Heart right ventricle (tissue), 16 donors: ENCODE data around the gene CHST1. TPM values are rescaled to one million over a fixed set of nuclear protein-coding genes. Genes with fewer than 3 reads are reported as not detected.

Experiments used
- ATAC-seq, 8 donors: fragments of 200-7000 bp; cut with Tn5 transposase; one replicate each; pipeline ENCODE4 v1.9.1; 2020; ENCODE audit warnings: mild to moderate bottlenecking in 8 of 8, moderate library complexity in 8 of 8, moderate number of reproducible peaks in 1 of 8
- DNase-seq, 2 donors: peaks; one replicate each; pipeline ENCODE4 v3.0.0-alpha.2; 2020
- H3K27ac ChIP-seq, 10 donors: fragments of 200-600 bp; sonication (generic) in 2 of 10; one replicate each; pipeline versions ENCODE4 v1.5.0 to v1.8.0; 2020 to 2022; ENCODE audit warnings: mild to moderate bottlenecking in 3 of 10
- H3K27me3 ChIP-seq, 7 donors: fragments of 200-600 bp; one replicate each; pipeline ENCODE4 v1.8.0; 2021 to 2022; ENCODE audit warnings: mild to moderate bottlenecking in 2 of 7
- H3K36me3 ChIP-seq, 9 donors: fragments of 200-600 bp; sonication (generic) in 1 of 9; one replicate each; pipeline versions ENCODE4 v1.5.0 to v1.8.0; 2020 to 2022; ENCODE audit warnings: mild to moderate bottlenecking in 2 of 9
- H3K4me1 ChIP-seq, 9 donors: fragments of 200-600 bp; sonication (generic) in 1 of 9; one replicate each; pipeline versions ENCODE4 v1.5.0 to v1.8.0; 2020 to 2022; ENCODE audit warnings: mild to moderate bottlenecking in 4 of 9
- H3K4me3 ChIP-seq, 10 donors: fragments of 200-600 bp; sonication (generic) in 2 of 10; one replicate each; pipeline versions ENCODE4 v1.5.0 to v1.8.0; 2020 to 2022; ENCODE audit warnings: mild to moderate bottlenecking in 7 of 10, moderate library complexity in 2 of 10
- H3K9me3 ChIP-seq, 11 donors: fragments of 200-600 bp in 10 of 11; sonication (generic) in 2 of 11; one replicate each; pipeline versions ENCODE4 v1.5.0 to v1.8.0; 2013 to 2022; ENCODE audit warnings: mild to moderate bottlenecking in 2 of 11, control low read depth in 1 of 11, moderate library complexity in 1 of 11
- CTCF ChIP-seq, 9 donors: fragments of 200-600 bp; sonication (generic) in 2 of 9; IDR thresholded peaks; one replicate each; pipeline versions ENCODE4 v1.5.0 to v1.8.0; 2021 to 2022; ENCODE audit warnings: antibody characterized with exemption in 9 of 9, mild to moderate bottlenecking in 5 of 9, moderate library complexity in 1 of 9
- WGBS, 2 donors: extraction: QIAGEN DNeasy Blood & Tissue Kit; methylation state at CpG; one replicate each; pipeline ENCODE4 v1.1.7; 2013; ENCODE audit warnings: inconsistent platforms in 1 of 2; 5-methylcytosine and 5-hydroxymethylcytosine counted together
- intact Hi-C, 10 donors: fragments of 100-400 bp; cut with DNase I; formaldehyde crosslinking; loops; one replicate each; pipeline versions ENCODE4 v1.11.1 to v1.14.2; 2022
- polyA plus RNA-seq, 2 donors: library from polyadenylated mRNA; stranded (reverse); fragments of 200-250 nt; gene quantifications; one replicate each; pipeline ENCODE4 v1.2.3, GENCODE V29; 2013
- total RNA-seq, 10 donors: library from RNA; stranded (reverse); fragmentation: NEBNext Ultra II Directional in 3 of 10; extraction: Animal tissue kit (Norgen Biotek cat#: 25700) in 3 of 10; gene quantifications; one replicate each; pipeline versions ENCODE4 v1.2.1 to v1.2.4, GENCODE V29; 2021 to 2023
- donor health status: Arrhythmogenic right ventricular cardiomyopathy.
- donor health status: ischemic (EF 13 %, LVEDD 7.1; RV severe dilation, severe dysfunction).
- donor health status: healthy with polysubstance abuse.
- donor health status: DM: no; HTN: yes; CAD: no.
- donor health status: DM: no; HTN: no; CAD: no.
- donor health status: ischemic (EF 25% LVEDD 6.9; RV normal size, moderate dysfunction).
- donor health status: ischemic (EF 25% LVEDD 5.7; RV mildly dilated, moderate dysfunction).
- donor health status: healthy.
- donor health status: DM: yes; HTN: yes; CAD: no.
- donor health status: Ischemic cardiomyopathy.
- donor health status: ischemic (EF 35%, LVEDD 5.7; RV mildly dilated, moderate dysfunction).
- donor health status: nonischemic (EF 11% LVEDD 7.7; RV severe dilation, severe dysfunction).
- donor health status: DM: yes; HTN: yes; CAD: no.
- donor health status: PGD.
- donor health status: ischemic (EF 29% LVEDD 5.4; RV normal size, mild dysfunction).
- donor health status: nonischemic (EF 23%, LVEDD 6.1; RV moderate dilation, normal function).

The CHST1 gene
- total and polyA plus RNA-seq, 12 donors, result 0.53 to 7.7 (median 1.9) TPM

GRCh38 chr11:45638051-45638450 lies 27.4 kb downstream of the CHST1 start:
- Histone ChIP-seq H3K36me3 (no peaks in the 10 kb centered on the region), H3K27ac (no peak overlapping the region), H3K4me1 (peaks cover 0 to 8% (median 0%) of the 10 kb centered on the region in 9 donors), H3K27me3 (no peaks in the 10 kb centered on the region), H3K9me3 (peaks cover 0 to 20% (median 0%) of the 10 kb centered on the region in 11 donors), H3K4me3 (no peak overlapping the region)
- 74 to 86% methylated on average over 2 of the region's 2 CpGs for WGBS, 2 donors
- DNase-seq, result no peak
- ATAC-seq, result no peak
- intact Hi-C loops, result no loop called here
- TF ChIP-seq CTCF (IDR thresholded peaks at IDR 0.05), result no peak

- no peaks in the 10 kb centered on the region for H3K27me3 ChIP-seq
- no peaks in the 10 kb centered on the region for H3K36me3 ChIP-seq
- no peak for TF ChIP-seq CTCF (IDR thresholded peaks at IDR 0.05)
- H3K4me3 ChIP-seq, result no peak overlapping the region
- H3K4me1 ChIP-seq, result no peaks in the 10 kb centered on the region
- H3K27ac ChIP-seq, result no peak overlapping the region
- H3K9me3 ChIP-seq, result peaks cover 0 to 24% (median 0%) of the 10 kb centered on the region in 11 donors
- intact Hi-C loops, result no loop called here
- 94 to 100% methylated on average over 1 of the region's 1 CpG for WGBS, 2 donors
- DNase-seq (no peak), ATAC-seq (no peak)
Observed at GRCh38 chr11:45635907-45636306, 29.5 kb downstream of the CHST1 start.

GRCh38 chr11:45625611-45626010 lies 39.8 kb downstream of the CHST1 start:
- no peak for TF ChIP-seq CTCF (IDR thresholded peaks at IDR 0.05)
- intact Hi-C loops, result no loop called here
- DNase-seq (no peak), ATAC-seq (no peak)
- no peak overlapping the region for H3K4me3 ChIP-seq
- 88 to 89% methylated on average over 6 of the region's 6 CpGs for WGBS, 2 donors
- no peak overlapping the region for H3K27ac ChIP-seq
- H3K27me3 ChIP-seq, result peaks cover 0 to 11% (median 2%) of the 10 kb centered on the region in 7 donors
- H3K4me1 ChIP-seq, result peaks cover 0 to 6% (median 0%) of the 10 kb centered on the region in 9 donors
- peaks cover 0 to 15% (median 0%) of the 10 kb centered on the region in 11 donors for H3K9me3 ChIP-seq
- H3K36me3 ChIP-seq, result no peaks in the 10 kb centered on the region

GRCh38 chr11:45624095-45624494 lies 41.3 kb downstream of the CHST1 start:
- H3K36me3 ChIP-seq, result no peaks in the 10 kb centered on the region
- no peak overlapping the region for H3K4me3 ChIP-seq
- WGBS, 2 donors, result 87 to 93% methylated on average over 2 of the region's 2 CpGs
- H3K27me3 ChIP-seq, result peaks cover 0 to 15% (median 8%) of the 10 kb centered on the region in 7 donors
- H3K27ac ChIP-seq, result no peak overlapping the region
- DNase-seq, result no peak
- intact Hi-C loops, result no loop called here
- H3K4me1 ChIP-seq, result peaks cover 0 to 6% (median 0%) of the 10 kb centered on the region in 9 donors
- TF ChIP-seq CTCF (IDR thresholded peaks at IDR 0.05), result no peak
- ATAC-seq, result no peak
- H3K9me3 ChIP-seq, result peaks cover 0 to 22% (median 0%) of the 10 kb centered on the region in 11 donors
